GM12891 (cell line): ENCODE measurements around the gene SUPT4H1.

Experiments used
- PAX5 ChIP-seq: IDR thresholded peaks from 2 replicates; pipeline ENCODE4 v1.6.1; 2011; ENCODE audit warnings: low read length, moderate library complexity, mild to moderate bottlenecking; ENCODE audit not compliant: insufficient read depth, severe bottlenecking
- POLR2A ChIP-seq: IDR thresholded peaks from 2 replicates; pipeline ENCODE4 v1.6.1; 2011; ENCODE audit warnings: low read depth, low read length, control low read depth
- POLR2AphosphoS5 ChIP-seq: IDR thresholded peaks from 2 replicates; pipeline ENCODE4 v1.6.1; 2011; ENCODE audit warnings: low read depth, low read length, control low read depth
- POU2F2 ChIP-seq: IDR thresholded peaks from 2 replicates; pipeline ENCODE4 v1.6.1; 2011; ENCODE audit warnings: low read depth, mild to moderate bottlenecking, control low read depth, low read length, moderate library complexity
- SPI1 ChIP-seq: IDR thresholded peaks from 2 replicates; pipeline ENCODE4 v1.6.1; 2011; ENCODE audit warnings: low read depth, low read length, control low read depth
- TAF1 ChIP-seq: IDR thresholded peaks from 2 replicates; pipeline ENCODE4 v1.6.1; 2011; ENCODE audit warnings: low read depth, low read length, control low read depth

DNA sequence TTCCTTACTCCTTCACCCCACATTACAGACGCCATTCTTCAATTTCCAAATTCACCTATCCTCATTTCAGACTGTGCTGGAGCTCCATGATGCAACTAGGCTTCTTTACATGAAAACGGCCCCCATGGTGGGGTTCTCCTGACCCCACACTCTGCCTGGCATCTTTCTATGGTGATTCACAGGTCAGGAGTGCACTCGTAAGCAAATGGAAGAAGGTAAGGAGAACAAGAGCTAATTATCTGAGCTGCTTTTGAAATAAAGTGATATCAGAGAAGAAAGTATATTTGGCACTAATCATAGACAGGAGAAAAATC lies 27.5 kb upstream of the SUPT4H1 start:
- TF ChIP-seq POLR2A: no peak
- no peak for TF ChIP-seq POLR2AphosphoS5
- no peak for TF ChIP-seq TAF1
- no peak for TF ChIP-seq POU2F2
- no peak for TF ChIP-seq SPI1
- TF ChIP-seq PAX5: no peak
